Measurements from ENCODE around the gene PBX3. TPM values are rescaled to one million over a fixed set of nuclear protein-coding genes. Genes with fewer than 3 reads are reported as not detected.

The PBX3 gene
- total and polyA plus RNA-seq, 2 of the 13 experiments (the other 11 are each of a cell fraction or from before 2014, with no cell fraction given) = 6.0 to 11.2 TPM

DNA sequence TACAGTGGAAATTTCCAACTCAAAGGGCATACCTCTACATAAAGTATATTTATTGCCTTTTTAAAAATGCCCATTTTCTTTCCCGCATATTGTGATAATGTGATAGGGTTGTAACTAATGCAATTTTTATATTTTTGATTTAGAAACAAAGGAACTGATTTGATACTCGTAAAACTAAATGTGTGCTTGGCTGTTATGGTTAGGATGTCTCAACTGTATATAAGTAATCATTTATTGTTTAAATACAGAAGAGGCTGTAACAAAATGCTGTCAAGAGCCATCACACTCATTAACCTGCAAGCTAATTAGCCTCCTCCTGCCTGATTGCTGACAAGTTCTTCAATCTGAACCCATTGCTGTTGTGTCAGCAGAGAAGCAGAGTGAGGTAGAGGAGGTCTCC is 149.2 kb downstream of the PBX3 start:
- ChIA-PET POLR2A (no interaction called here), CTCF (ENCODE audit: low intra/inter-chr PET ratio, low total read pairs) (no interaction called here)
- peaks cover 5% of the 10 kb centered on the region; the same call in 1 of the 2 replicates for H3K4me1 ChIP-seq (ENCODE audit: insufficient read depth, low read length)
- H4K20me1 ChIP-seq (ENCODE audit: insufficient read depth, low read length) = no peaks in the 10 kb centered on the region
- no peak for TF ChIP-seq SYNCRIP (IDR thresholded peaks at IDR 0.05; ENCODE audit: insufficient read depth, low read depth, low read length)
- TF ChIP-seq SMAD1 (CRISPR knock-in tag; IDR thresholded peaks at IDR 0.05; ENCODE audit: borderline replicate concordance, low read depth) = no peak
- no peak for TF ChIP-seq ZNF282 (IDR thresholded peaks at IDR 0.05; ENCODE audit: partially characterized antibody)
- TF ChIP-seq SIN3A (IDR thresholded peaks at IDR 0.05; ENCODE audit: borderline replicate concordance, low read depth, low read length) = no peak
- TF ChIP-seq, protein P1, sequence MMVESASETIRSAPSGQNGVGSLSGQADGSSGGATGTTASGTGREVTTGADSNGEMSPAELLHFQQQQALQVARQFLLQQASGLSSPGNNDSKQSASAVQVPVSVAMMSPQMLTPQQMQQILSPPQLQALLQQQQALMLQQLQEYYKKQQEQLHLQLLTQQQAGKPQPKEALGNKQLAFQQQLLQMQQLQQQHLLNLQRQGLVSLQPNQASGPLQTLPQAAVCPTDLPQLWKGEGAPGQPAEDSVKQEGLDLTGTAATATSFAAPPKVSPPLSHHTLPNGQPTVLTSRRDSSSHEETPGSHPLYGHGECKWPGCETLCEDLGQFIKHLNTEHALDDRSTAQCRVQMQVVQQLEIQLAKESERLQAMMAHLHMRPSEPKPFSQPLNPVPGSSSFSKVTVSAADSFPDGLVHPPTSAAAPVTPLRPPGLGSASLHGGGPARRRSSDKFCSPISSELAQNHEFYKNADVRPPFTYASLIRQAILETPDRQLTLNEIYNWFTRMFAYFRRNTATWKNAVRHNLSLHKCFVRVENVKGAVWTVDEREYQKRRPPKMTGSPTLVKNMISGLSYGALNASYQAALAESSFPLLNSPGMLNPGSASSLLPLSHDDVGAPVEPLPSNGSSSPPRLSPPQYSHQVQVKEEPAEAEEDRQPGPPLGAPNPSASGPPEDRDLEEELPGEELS (CRISPR knock-in tag; IDR thresholded peaks at IDR 0.05) = no peak
- no peak for TF ChIP-seq ZNF589 (CRISPR knock-in tag; conservative IDR thresholded peaks at IDR 0.05)
- no peak for TF ChIP-seq ZBTB8A (CRISPR knock-in tag; IDR thresholded peaks at IDR 0.05; ENCODE audit: borderline replicate concordance, low read depth)
- TF ChIP-seq ARNT2 (CRISPR knock-in tag; IDR thresholded peaks at IDR 0.05; ENCODE audit: low read depth) = no peak
- no peak for TF ChIP-seq MEIS2 (CRISPR knock-in tag; IDR thresholded peaks at IDR 0.05)
- TF ChIP-seq TSC22D2 (CRISPR knock-in tag; IDR thresholded peaks at IDR 0.05; ENCODE audit: borderline replicate concordance) = no peak
- no peak for TF ChIP-seq ZSCAN25 (CRISPR knock-in tag; IDR thresholded peaks at IDR 0.05)
- no peak for ATAC-seq
- DNase-seq (ENCODE audit: low spot score) = no peak
- 98% methylated on average over 2 of the region's 2 CpGs for WGBS (ENCODE audit: low lambda C conversion rate)
- no peaks in the 10 kb centered on the region for H3K36me3 ChIP-seq (replicated peaks in 1 of 2; ENCODE audit: control insufficient read depth in 1 of 2, insufficient read depth in 2 of 2, low read length in 2 of 2)
- intact Hi-C loops (cut with micrococcal nuclease; ENCODE audit: unreplicated experiment) (no loop called here), in situ Hi-C loops (cut with HindIII; ENCODE audit: extremely low pct_ligation_motif_present, low pct_unique_long_range_greater_than_20kb) (no loop called here)
- no peaks in the 10 kb centered on the region for H3K79me2 ChIP-seq (ENCODE audit: insufficient read depth, low read length)
- no TSS peak for BruUV-seq (replicated peaks)
- no peak overlapping the region for H3K4me3 ChIP-seq (replicated peaks in 1 of 3; ENCODE audit: insufficient read depth in 1 of 3, low read depth in 2 of 3, low read length in 3 of 3)
- H3K9me3 ChIP-seq (ENCODE audit: low read length) = no peaks in the 10 kb centered on the region
- H3K27me3 ChIP-seq (ENCODE audit: control insufficient read depth in 1 of 2, insufficient read depth in 2 of 2, low read length in 2 of 2) = no peaks in the 10 kb centered on the region
- no peak overlapping the region for H2AFZ ChIP-seq (ENCODE audit: low read length)
- no peak overlapping the region for H3K9ac ChIP-seq (ENCODE audit: insufficient read depth, low read depth, low read length)
- H3K4me2 ChIP-seq (ENCODE audit: low read depth, low read length) = no peak overlapping the region
- no peak overlapping the region for H3K27ac ChIP-seq (ENCODE audit: extremely low read length, insufficient read depth, low read length)
- no peak for FAIRE-seq

Data from HepG2 (cell line).